GM12878 (cell line): ENCODE data around the gene NOL12. TPM values are rescaled to one million over a fixed set of nuclear protein-coding genes. Genes with fewer than 3 reads are reported as not detected.

ENCODE experiments used
- ATAC-seq: fragments of 200-7000 bp; cut with Tn5 transposase; 3 replicates; pipeline ENCODE4 v1.9.1; 2020; ENCODE audit warnings: mild to moderate bottlenecking, moderate library complexity
- BruUV-seq: library from RNA; stranded (reverse); fragments of 400-500 nt; replicated peaks from 2 replicates; lab custom pipeline; 2021; lab: Mats Ljungman, UMichigan
- CTCF ChIA-PET: fragments of 300-600 bp; sonication (Branson Sonifier 250); formaldehyde crosslinking; extraction: SDS; loops from one replicate; lab custom pipeline; 2021; ENCODE audit warnings: inconsistent platforms; lab: Yijun Ruan, JAX
- POLR2A ChIA-PET: fragments of 350-600 bp; formaldehyde crosslinking; extraction: SDS; loops from one replicate; lab custom pipeline; 2021; ENCODE audit warnings: inconsistent platforms; lab: Charles Lee
- RAD21 ChIA-PET: fragments of 300-600 bp; sonication (Branson Sonifier 250); formaldehyde crosslinking; loops from one replicate; lab custom pipeline; 2023; ENCODE audit warnings: antibody characterized with exemption; ENCODE audit not compliant: unreplicated experiment; lab: Charles Lee
- SMC1A ChIA-PET: fragments of 300-600 bp; sonication (Branson Sonifier 250); formaldehyde crosslinking; loops from one replicate; lab custom pipeline; 2023; ENCODE audit not compliant: unreplicated experiment, uncharacterized antibody; lab: Charles Lee
- DNase-seq: peaks from one replicate; pipeline ENCODE4 v3.0.0-alpha.2; 2011; ENCODE audit warnings: low read depth, low spot score
- FAIRE-seq: peaks from 3 replicates; lab custom pipeline; 2011; peaks lifted over from hg19 to GRCh38; lab: Jason Lieb, UNC
- H2AFZ ChIP-seq: 2 replicates; pipeline ENCODE4 v1.6.0; 2011; ENCODE audit warnings: low read depth, low read length, control low read depth; ENCODE audit not compliant: control insufficient read depth
- H3K27ac ChIP-seq: 2 replicates; pipeline ENCODE4 v1.5.1; 2011; ENCODE audit warnings: control low read depth; ENCODE audit not compliant: control insufficient read depth, insufficient read depth
- H3K27me3 ChIP-seq, 2 experiments: replicated peaks in 1 of 2; 2 replicates each; pipeline versions ENCODE4 v1.6.0 to v1.6.1; 2011; ENCODE audit warnings: low read length in 1 of 2; ENCODE audit not compliant: control insufficient read depth in 2 of 2, insufficient read depth in 2 of 2
- H3K36me3 ChIP-seq, 2 experiments: 2 replicates each; pipeline ENCODE4 v1.5.1; 2011; ENCODE audit warnings: low read length in 1 of 2; ENCODE audit not compliant: control insufficient read depth in 2 of 2, insufficient read depth in 2 of 2
- H3K4me1 ChIP-seq: 2 replicates; pipeline ENCODE4 v1.6.1; 2011; ENCODE audit warnings: mild to moderate bottlenecking, low read length, moderate library complexity, mixed read lengths; ENCODE audit not compliant: control insufficient read depth, insufficient read depth
- H3K4me2 ChIP-seq: 2 replicates; pipeline ENCODE4 v1.6.0; 2011; ENCODE audit warnings: control low read depth; ENCODE audit not compliant: control insufficient read depth, insufficient read depth
- H3K4me3 ChIP-seq: fragments of 200-600 bp; sonication (generic); 2 replicates; pipeline ENCODE4 v1.5.1; 2016
- H3K79me2 ChIP-seq: 2 replicates; pipeline ENCODE4 v1.6.0; 2011; ENCODE audit warnings: low read length; ENCODE audit not compliant: control insufficient read depth, insufficient read depth
- H3K9ac ChIP-seq: 2 replicates; pipeline ENCODE4 v1.8.0; 2011; ENCODE audit warnings: low read length, control low read depth, mixed read lengths; ENCODE audit not compliant: control insufficient read depth, insufficient read depth
- H3K9me3 ChIP-seq: replicated peaks from 3 replicates; pipeline ENCODE4 v1.5.1; 2011; ENCODE audit warnings: mild to moderate bottlenecking, low read length; ENCODE audit not compliant: control insufficient read depth, insufficient read depth
- H4K20me1 ChIP-seq: 2 replicates; pipeline ENCODE4 v1.6.0; 2011; ENCODE audit not compliant: control insufficient read depth, insufficient read depth
- ATF7 ChIP-seq: fragments of 450-650 bp; IDR thresholded peaks from 2 replicates; pipeline ENCODE4 v1.6.1; 2016; ENCODE audit warnings: low read depth, mild to moderate bottlenecking
- BHLHE40 ChIP-seq, 2 experiments: fragments of 450-650 bp in 1 of 2; IDR thresholded peaks; 2 replicates each; pipeline ENCODE4 v1.6.1; 2011 to 2017; ENCODE audit warnings: low read depth in 2 of 2, borderline replicate concordance in 1 of 2, improper control_type of control experiment in 1 of 2, low read length in 1 of 2, mild to moderate bottlenecking in 1 of 2
- CBFB ChIP-seq: IDR thresholded peaks from 2 replicates; pipeline ENCODE4 v1.6.1; 2016; ENCODE audit warnings: antibody characterized with exemption, low read depth
- ESRRA ChIP-seq: IDR thresholded peaks from 2 replicates; pipeline ENCODE4 v1.6.1; 2012; ENCODE audit warnings: mild to moderate bottlenecking, low read length, improper control_type of control experiment
- FOXK2 ChIP-seq: fragments of 450-650 bp; IDR thresholded peaks from 2 replicates; pipeline ENCODE4 v1.6.1; 2017; ENCODE audit warnings: mild to moderate bottlenecking, moderate library complexity
- GATAD2B ChIP-seq: fragments of 450-650 bp; conservative IDR thresholded peaks from 2 replicates; pipeline ENCODE4 v1.6.1; 2017; ENCODE audit warnings: low read depth, mild to moderate bottlenecking, moderate library complexity
- IRF4 ChIP-seq: IDR thresholded peaks from 2 replicates; pipeline ENCODE4 v1.6.1; 2011; ENCODE audit warnings: low read depth, low read length
- MXI1 ChIP-seq: fragments of 150-350 bp; IDR thresholded peaks from 2 replicates; pipeline ENCODE4 v1.6.1; 2011; ENCODE audit warnings: low read depth, mild to moderate bottlenecking, inconsistent platforms, low read length, improper control_type of control experiment
- NR2F1 ChIP-seq: fragments of 450-650 bp; conservative IDR thresholded peaks from 2 replicates; pipeline ENCODE4 v1.6.1; 2017; ENCODE audit warnings: mild to moderate bottlenecking
- POLR2A ChIP-seq: IDR thresholded peaks from 2 replicates; pipeline ENCODE4 v1.6.1; 2011; ENCODE audit warnings: low read depth, mild to moderate bottlenecking, low read length
- SREBF1 ChIP-seq: IDR thresholded peaks from 2 replicates; pipeline ENCODE4 v1.6.1; 2012; ENCODE audit warnings: mild to moderate bottlenecking, low read length
- STAT1 ChIP-seq: fragments of 450-650 bp; conservative IDR thresholded peaks from 2 replicates; pipeline ENCODE4 v1.6.1; 2014; ENCODE audit warnings: antibody characterized with exemption, mild to moderate bottlenecking
- SUZ12 ChIP-seq: fragments of 200-600 bp; sonication (generic); IDR thresholded peaks from one replicate; pipeline ENCODE4 v1.6.1; 2018; ENCODE audit warnings: antibody characterized with exemption, mild to moderate bottlenecking; ENCODE audit not compliant: unreplicated experiment
- ZNF207 ChIP-seq: fragments of 450-650 bp; IDR thresholded peaks from 2 replicates; pipeline ENCODE4 v1.6.1; 2014; ENCODE audit warnings: antibody characterized with exemption, mild to moderate bottlenecking, borderline replicate concordance
- ZNF384 ChIP-seq: IDR thresholded peaks from 2 replicates; pipeline ENCODE4 v1.6.1; 2012; ENCODE audit warnings: low read depth, mild to moderate bottlenecking, low read length, improper control_type of control experiment, borderline replicate concordance
- WGBS: methylation state at CpG from one replicate; pipeline ENCODE4 v1.1.6; 2016; ENCODE audit warnings: low lambda C conversion rate; ENCODE audit not compliant: insufficient replicate concordance, insufficient coverage; ENCODE audit errors: missing lambda C conversion rate; 5-methylcytosine and 5-hydroxymethylcytosine counted together
- in situ Hi-C: fragments of 300-500 bp; cut with MboI; formaldehyde crosslinking; loops from 9 replicates; pipeline ENCODE4 v1.14.3; 2018; ENCODE audit warnings: mixed read lengths
- intact Hi-C: fragments of 100-400 bp; cut with micrococcal nuclease; formaldehyde crosslinking; loops from one replicate; pipeline ENCODE4 v1.14.2; 2022; ENCODE audit not compliant: unreplicated experiment
- polyA plus RNA-seq, 11 experiments: library from polyadenylated mRNA; depleted of rRNA in 4 of 11; unstranded in 6 of 11; stranded (reverse) in 5 of 11; fragments of >200 nt; fragmentation: Nextera tagmentation in 4 of 11; fragmentation: Illumina TruSeq in 1 of 11; extraction: Ambion mirVana in 4 of 11; extraction: Trizol in 1 of 11; gene quantifications; 1 replicate in 1 of 11; 2 replicates in 10 of 11; pipeline versions ENCODE4 v1.2.1 to v1.2.3, GENCODE V29; 2011 to 2016; ENCODE audit warnings: inconsistent platforms in 2 of 11, missing spikeins in 2 of 11, low read depth in 1 of 11
- total RNA-seq, 4 experiments: library from RNA; depleted of rRNA in 3 of 4; stranded (reverse); fragments of >200 nt in 3 of 4; fragmentation: Illumina TruSeq in 1 of 4; extraction: Trizol in 1 of 4; gene quantifications; 2 replicates each; pipeline versions ENCODE4 v1.2.1 to v1.2.3, GENCODE V29; 2013 to 2021
- TF ChIP-seq, protein P1 (sequence below): IDR thresholded peaks from 2 replicates; pipeline ENCODE4 v1.6.1; 2011; ENCODE audit warnings: borderline replicate concordance, low read depth, mild to moderate bottlenecking, moderate library complexity, mixed read lengths, low read length; ENCODE audit not compliant: insufficient read depth; ENCODE audit errors: extremely low read length
- TF ChIP-seq, protein P2 (sequence below): fragments of 450-650 bp; conservative IDR thresholded peaks from 2 replicates; pipeline ENCODE4 v1.6.1; 2017; ENCODE audit warnings: mild to moderate bottlenecking, moderate library complexity
- TF ChIP-seq, protein P3 (sequence below): fragments of 150-350 bp; IDR thresholded peaks from 2 replicates; pipeline ENCODE4 v1.6.1; 2016; ENCODE audit warnings: low read depth, low read length

The NOL12 gene
- total and polyA plus RNA-seq, 10 of the 15 experiments (the other 5 are each of a cell fraction or from before 2014, with no cell fraction given): 3.3 to 69.4 (median 41.1) TPM

DNA sequence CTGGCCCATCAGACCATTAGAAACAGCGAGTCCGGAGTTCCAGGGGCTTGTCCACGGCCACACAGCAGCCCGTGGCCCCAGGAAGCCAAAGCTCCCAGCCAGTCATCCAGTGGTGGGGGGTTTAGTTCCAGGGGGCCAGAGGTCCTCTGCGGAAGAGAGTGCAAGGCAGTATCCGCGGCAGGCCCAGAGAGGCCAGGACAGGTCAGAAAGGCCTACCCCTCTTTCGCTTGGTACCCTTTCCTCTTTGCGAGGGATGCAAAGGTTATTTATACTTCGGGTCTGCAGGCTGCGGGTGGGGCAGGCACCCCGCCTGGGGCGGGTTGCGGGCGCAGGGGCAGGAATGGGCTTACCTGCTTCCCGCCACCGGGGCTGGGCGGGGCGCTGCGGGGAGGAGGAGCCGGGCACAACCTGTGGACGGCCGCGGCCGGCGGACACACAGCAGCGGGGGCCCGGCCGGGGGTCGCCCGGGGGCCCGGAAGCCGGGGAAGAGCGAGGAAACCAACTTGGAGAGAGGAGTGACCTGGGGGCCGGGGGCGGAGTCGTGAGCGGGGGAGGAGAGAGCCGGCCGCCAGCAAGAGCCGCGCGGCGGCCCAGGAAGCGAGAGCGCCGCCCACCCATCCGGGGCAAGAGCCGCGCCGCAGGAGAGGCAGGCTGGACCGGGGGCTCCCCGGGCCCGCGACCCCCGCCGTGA lies 46.9 kb upstream of the NOL12 start, which contains the start of gene SH3BP1:
Gene SH3BP1 (plus strand): TSS at position 600 of the 691 bp plus-strand sequence. CDS start 119 bp downstream, outside the sequence.
- 2% methylated on average over 39 of the region's 57 CpGs for WGBS
- Histone ChIP-seq H3K9me3 (no peaks in the 10 kb centered on the region), H3K79me2 (peaks cover 27% of the 10 kb centered on the region), H3K27ac (peak within 1 kb of the TSS; percentile 86), H3K4me3 (peak within 1 kb of the TSS; percentile 96), H2AFZ (peak within 1 kb of the TSS; percentile 50), H3K4me1 (peaks cover 70% of the 10 kb centered on the region), H3K4me2 (peak within 1 kb of the TSS; percentile 98), H4K20me1 (no peaks in the 10 kb centered on the region), H3K9ac (peak within 1 kb of the TSS; percentile 87), H3K36me3 (peaks cover 4 to 6% of the 10 kb centered on the region in 2 experiments; a peak in 3 of 4 replicates), H3K27me3 (no peaks in the 10 kb centered on the region)
- DNase-seq (no peak), ATAC-seq (peak; percentile 59), FAIRE-seq (no peak)
- in situ Hi-C loops: no loop called here
- RAD21 ChIA-PET: interaction anchor here (0.6 to 10.1 kb wide), 8 partner anchors 8 to 46 kb away, joined by 3 to 173 read pairs (median 36); partner anchors contain the start of genes GGA1, LGALS1, NOL12 and PDXP
- SMC1A ChIA-PET: interaction anchor here (1.3 to 8.6 kb wide), 4 partner anchors 13 to 37 kb away, joined by 3 to 108 read pairs (median 52); partner anchors contain the start of genes GGA1 and PDXP
- POLR2A ChIA-PET: interaction anchor here (0.6 to 6.0 kb wide), 8 partner anchors 12 to 112 kb away, joined by 3 to 96 read pairs (median 10); partner anchors contain the start of genes GGA1, LGALS1, LGALS2 and PDXP
- BruUV-seq: no TSS peak
- intact Hi-C loops: no loop called here
- CTCF ChIA-PET: interaction anchor here (1.7 to 15.9 kb wide), 6 partner anchors 16 to 47 kb away, joined by 3 to 396 read pairs (median 193); partner anchors contain the start of genes GGA1, LGALS1, NOL12 and PDXP
- TF ChIP-seq ESRRA (no peak), BHLHE40 (IDR thresholded peaks at IDR 0.05; ENCODE audit: borderline replicate concordance in 1 of 2, low read depth in 2 of 2, low read length in 1 of 2) (peak in 1 of 2 experiments; percentile 24; a peak in 1 of 4 replicates), IRF4 (no peak), ATF7 (no peak), NR2F1 (peak; percentile 43), GATAD2B (0 out of 2 replicates have a peak, but pooled peaks have one; percentile 53), CBFB (no peak), MXI1 (no peak), ZNF207 (no peak), FOXK2 (no peak), STAT1 (no peak), SREBF1 (no peak), POLR2A (peak; percentile 46; the same call in 1 of the 2 replicates), ZNF384 (no peak), SUZ12 (no peak)
- TF ChIP-seq, protein P1, sequence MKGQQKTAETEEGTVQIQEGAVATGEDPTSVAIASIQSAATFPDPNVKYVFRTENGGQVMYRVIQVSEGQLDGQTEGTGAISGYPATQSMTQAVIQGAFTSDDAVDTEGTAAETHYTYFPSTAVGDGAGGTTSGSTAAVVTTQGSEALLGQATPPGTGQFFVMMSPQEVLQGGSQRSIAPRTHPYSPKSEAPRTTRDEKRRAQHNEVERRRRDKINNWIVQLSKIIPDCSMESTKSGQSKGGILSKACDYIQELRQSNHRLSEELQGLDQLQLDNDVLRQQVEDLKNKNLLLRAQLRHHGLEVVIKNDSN: no peak
- TF ChIP-seq, protein P2, sequence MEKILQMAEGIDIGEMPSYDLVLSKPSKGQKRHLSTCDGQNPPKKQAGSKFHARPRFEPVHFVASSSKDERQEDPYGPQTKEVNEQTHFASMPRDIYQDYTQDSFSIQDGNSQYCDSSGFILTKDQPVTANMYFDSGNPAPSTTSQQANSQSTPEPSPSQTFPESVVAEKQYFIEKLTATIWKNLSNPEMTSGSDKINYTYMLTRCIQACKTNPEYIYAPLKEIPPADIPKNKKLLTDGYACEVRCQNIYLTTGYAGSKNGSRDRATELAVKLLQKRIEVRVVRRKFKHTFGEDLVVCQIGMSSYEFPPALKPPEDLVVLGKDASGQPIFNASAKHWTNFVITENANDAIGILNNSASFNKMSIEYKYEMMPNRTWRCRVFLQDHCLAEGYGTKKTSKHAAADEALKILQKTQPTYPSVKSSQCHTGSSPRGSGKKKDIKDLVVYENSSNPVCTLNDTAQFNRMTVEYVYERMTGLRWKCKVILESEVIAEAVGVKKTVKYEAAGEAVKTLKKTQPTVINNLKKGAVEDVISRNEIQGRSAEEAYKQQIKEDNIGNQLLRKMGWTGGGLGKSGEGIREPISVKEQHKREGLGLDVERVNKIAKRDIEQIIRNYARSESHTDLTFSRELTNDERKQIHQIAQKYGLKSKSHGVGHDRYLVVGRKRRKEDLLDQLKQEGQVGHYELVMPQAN: peak; percentile 59
- TF ChIP-seq, protein P3, sequence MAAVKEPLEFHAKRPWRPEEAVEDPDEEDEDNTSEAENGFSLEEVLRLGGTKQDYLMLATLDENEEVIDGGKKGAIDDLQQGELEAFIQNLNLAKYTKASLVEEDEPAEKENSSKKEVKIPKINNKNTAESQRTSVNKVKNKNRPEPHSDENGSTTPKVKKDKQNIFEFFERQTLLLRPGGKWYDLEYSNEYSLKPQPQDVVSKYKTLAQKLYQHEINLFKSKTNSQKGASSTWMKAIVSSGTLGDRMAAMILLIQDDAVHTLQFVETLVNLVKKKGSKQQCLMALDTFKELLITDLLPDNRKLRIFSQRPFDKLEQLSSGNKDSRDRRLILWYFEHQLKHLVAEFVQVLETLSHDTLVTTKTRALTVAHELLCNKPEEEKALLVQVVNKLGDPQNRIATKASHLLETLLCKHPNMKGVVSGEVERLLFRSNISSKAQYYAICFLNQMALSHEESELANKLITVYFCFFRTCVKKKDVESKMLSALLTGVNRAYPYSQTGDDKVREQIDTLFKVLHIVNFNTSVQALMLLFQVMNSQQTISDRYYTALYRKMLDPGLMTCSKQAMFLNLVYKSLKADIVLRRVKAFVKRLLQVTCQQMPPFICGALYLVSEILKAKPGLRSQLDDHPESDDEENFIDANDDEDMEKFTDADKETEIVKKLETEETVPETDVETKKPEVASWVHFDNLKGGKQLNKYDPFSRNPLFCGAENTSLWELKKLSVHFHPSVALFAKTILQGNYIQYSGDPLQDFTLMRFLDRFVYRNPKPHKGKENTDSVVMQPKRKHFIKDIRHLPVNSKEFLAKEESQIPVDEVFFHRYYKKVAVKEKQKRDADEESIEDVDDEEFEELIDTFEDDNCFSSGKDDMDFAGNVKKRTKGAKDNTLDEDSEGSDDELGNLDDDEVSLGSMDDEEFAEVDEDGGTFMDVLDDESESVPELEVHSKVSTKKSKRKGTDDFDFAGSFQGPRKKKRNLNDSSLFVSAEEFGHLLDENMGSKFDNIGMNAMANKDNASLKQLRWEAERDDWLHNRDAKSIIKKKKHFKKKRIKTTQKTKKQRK: no peak
